ENCODE data around the gene SPPL2C.

DNA sequence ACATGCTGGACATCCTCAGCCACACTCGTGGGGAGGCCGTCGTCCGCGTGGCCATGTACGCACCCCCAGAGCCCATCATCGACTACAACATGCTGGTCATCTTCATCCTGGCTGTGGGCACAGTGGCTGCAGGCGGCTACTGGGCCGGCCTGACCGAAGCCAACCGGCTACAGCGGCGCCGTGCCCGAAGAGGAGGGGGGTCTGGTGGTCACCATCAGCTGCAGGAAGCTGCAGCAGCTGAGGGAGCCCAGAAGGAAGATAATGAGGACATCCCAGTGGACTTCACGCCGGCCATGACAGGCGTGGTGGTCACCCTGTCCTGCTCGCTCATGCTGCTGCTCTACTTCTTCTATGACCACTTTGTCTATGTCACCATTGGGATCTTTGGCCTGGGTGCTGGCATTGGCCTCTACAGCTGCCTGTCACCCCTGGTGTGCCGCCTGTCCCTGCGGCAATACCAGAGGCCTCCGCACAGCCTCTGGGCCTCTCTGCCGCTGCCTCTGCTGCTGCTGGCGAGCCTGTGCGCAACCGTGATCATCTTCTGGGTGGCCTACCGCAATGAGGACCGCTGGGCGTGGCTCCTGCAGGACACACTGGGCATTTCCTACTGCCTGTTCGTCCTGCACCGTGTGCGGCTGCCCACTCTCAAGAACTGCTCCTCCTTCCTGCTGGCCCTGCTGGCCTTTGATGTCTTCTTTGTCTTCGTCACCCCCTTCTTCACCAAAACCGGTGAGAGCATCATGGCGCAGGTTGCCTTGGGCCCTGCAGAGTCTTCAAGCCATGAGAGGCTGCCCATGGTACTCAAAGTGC is 900 bp downstream of the SPPL2C start:
- TF ChIP-seq, protein P1, sequence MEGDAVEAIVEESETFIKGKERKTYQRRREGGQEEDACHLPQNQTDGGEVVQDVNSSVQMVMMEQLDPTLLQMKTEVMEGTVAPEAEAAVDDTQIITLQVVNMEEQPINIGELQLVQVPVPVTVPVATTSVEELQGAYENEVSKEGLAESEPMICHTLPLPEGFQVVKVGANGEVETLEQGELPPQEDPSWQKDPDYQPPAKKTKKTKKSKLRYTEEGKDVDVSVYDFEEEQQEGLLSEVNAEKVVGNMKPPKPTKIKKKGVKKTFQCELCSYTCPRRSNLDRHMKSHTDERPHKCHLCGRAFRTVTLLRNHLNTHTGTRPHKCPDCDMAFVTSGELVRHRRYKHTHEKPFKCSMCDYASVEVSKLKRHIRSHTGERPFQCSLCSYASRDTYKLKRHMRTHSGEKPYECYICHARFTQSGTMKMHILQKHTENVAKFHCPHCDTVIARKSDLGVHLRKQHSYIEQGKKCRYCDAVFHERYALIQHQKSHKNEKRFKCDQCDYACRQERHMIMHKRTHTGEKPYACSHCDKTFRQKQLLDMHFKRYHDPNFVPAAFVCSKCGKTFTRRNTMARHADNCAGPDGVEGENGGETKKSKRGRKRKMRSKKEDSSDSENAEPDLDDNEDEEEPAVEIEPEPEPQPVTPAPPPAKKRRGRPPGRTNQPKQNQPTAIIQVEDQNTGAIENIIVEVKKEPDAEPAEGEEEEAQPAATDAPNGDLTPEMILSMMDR (IDR thresholded peaks at IDR 0.05; ENCODE audit: poor library complexity, severe bottlenecking): no peak
- TF ChIP-seq EP300 (conservative IDR thresholded peaks at IDR 0.05; ENCODE audit: poor library complexity, severe bottlenecking): no peak
- TF ChIP-seq, protein P2, sequence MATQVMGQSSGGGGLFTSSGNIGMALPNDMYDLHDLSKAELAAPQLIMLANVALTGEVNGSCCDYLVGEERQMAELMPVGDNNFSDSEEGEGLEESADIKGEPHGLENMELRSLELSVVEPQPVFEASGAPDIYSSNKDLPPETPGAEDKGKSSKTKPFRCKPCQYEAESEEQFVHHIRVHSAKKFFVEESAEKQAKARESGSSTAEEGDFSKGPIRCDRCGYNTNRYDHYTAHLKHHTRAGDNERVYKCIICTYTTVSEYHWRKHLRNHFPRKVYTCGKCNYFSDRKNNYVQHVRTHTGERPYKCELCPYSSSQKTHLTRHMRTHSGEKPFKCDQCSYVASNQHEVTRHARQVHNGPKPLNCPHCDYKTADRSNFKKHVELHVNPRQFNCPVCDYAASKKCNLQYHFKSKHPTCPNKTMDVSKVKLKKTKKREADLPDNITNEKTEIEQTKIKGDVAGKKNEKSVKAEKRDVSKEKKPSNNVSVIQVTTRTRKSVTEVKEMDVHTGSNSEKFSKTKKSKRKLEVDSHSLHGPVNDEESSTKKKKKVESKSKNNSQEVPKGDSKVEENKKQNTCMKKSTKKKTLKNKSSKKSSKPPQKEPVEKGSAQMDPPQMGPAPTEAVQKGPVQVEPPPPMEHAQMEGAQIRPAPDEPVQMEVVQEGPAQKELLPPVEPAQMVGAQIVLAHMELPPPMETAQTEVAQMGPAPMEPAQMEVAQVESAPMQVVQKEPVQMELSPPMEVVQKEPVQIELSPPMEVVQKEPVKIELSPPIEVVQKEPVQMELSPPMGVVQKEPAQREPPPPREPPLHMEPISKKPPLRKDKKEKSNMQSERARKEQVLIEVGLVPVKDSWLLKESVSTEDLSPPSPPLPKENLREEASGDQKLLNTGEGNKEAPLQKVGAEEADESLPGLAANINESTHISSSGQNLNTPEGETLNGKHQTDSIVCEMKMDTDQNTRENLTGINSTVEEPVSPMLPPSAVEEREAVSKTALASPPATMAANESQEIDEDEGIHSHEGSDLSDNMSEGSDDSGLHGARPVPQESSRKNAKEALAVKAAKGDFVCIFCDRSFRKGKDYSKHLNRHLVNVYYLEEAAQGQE (IDR thresholded peaks at IDR 0.05; ENCODE audit: borderline replicate concordance): no peak
- TF ChIP-seq MXI1 (conservative IDR thresholded peaks at IDR 0.05; ENCODE audit: poor library complexity, severe bottlenecking): no peak
- TF ChIP-seq POLR2AphosphoS5 (IDR thresholded peaks at IDR 0.05): no peak
- no peak for TF ChIP-seq EZH2 (IDR thresholded peaks at IDR 0.05; ENCODE audit: borderline replicate concordance, insufficient read depth, low read length, poor library complexity, severe bottlenecking)
- TF ChIP-seq SMC3 (conservative IDR thresholded peaks at IDR 0.05; ENCODE audit: poor library complexity): no peak
